Activated CD8-positive, alpha-beta memory T cell treated with anti-CD3 and anti-CD28 coated beads for 48 hours (primary cell): ENCODE measurements around the gene NBEA.

Source experiments
- DNase-seq, 3 experiments: peaks; one replicate each; pipeline ENCODE4 v3.0.0-alpha.2; 2020; ENCODE audit warnings: low read depth in 2 of 3, low spot score in 2 of 3

Gene NBEA

DNA sequence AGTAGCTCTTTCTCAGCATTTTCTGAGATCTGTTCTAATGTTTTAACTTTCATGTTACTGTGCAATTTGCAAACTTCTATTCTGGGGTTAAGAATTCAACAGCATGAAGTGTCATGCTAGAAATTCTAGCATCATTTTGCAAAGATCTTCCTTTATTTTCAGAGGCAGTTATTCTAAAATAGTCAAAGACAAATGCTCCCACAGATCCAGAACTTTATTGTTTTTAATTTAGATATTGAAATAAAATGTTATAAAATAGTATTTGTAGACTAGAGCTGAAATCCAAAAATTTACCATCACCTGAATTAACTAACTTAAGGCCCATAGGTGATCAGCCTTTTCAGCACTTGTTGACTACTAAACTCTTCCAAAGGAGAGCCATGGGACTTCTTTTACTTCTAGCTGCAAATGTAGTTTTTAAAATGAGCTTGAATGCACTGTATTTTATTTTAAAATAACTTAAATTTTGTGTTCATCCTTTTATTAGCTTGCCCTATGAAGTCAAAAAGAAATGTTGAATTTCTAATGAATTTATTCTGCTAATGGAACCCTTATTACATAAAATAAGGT, 531.2 kb downstream of the NBEA start:
- no peak for DNase-seq

DNA sequence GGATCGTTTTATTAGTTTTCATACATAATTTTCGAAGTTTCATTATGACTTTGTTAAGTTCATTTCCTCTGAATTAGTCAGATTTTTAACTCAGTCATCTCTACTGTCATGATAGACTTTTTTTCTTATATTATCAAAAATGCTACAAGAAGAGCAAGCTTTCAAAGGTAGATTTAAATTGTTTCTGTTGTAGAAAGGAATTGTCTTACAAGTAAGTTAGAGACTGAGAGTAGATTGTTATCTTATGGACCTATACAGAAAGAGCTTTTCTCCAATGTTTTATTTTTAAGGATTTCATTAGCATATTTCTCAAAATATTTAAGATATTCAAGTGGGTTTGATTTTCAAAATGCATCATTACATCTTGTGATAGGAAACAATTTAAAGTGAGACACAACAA, 531.7 kb downstream of the NBEA start:
- DNase-seq, result no peak

DNA sequence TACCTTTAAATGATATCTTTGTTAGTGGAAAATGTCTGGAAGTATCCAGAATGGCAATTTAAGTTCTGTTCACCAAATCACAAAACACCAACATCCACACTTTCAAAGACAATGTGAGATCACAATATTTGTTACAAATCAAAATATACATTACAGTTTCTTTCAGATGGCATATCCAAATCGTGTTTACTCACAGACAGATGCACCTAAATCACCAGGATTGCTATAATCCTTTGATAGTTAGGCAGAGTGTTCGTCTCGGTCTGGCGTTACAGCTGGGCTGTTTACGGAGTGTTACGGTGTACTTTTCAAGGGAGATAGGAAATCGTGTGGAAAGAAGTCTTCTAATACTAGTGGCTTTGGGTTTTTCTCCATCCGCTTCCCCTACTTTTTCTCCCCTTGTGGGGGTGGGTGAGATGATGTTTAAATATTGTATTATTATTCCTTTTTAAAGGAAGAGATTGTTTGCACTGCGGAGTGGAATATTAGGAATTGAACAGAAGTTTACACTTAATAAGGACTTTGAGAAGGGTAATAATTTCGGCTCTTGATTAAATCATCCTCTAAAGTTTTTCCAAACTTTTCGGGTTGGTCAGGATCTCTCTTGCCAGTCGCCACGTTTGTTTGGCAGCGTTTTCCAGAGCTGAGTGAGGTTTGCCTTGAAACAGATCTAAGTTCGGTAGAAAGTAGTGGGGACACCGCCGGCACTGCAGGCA, 532.6 kb downstream of the NBEA start:
- DNase-seq, result no peak

DNA sequence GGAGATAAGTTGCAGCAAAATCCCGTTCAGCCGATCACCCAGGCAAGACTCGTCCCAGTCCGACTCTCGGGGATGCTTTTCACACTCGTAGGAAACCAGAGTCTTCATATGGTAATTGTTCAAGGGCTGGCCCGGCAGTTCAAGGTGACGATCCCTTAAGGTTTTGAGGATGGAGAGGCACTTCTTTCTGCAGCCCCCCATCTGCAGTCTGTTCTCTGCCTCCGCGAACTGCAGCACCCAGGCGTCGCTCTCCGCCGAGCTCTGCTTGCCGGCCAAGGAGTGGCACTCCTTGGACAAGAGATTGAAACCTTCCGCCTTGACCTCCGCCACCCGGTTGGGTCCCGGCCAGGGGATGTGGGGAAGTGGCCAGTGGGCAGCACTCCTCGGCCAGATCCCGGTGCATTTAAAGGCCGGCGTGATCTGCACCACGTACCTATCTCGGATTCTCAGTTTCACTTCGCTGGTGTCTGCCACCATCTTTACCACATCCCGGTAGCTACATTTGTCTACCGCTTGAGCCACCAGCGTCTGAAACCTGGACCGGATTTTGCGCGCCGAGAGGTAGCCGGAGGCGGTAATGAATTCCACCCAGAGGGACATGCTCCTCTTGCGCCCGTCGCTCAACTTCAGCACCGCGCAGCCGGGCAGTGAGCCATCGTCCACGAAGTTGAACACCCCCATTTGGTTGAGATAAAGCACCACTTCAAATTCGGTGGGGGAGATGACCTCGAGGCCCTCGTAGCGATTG, 533.3 kb downstream of the NBEA start:
- no peak for DNase-seq

DNA sequence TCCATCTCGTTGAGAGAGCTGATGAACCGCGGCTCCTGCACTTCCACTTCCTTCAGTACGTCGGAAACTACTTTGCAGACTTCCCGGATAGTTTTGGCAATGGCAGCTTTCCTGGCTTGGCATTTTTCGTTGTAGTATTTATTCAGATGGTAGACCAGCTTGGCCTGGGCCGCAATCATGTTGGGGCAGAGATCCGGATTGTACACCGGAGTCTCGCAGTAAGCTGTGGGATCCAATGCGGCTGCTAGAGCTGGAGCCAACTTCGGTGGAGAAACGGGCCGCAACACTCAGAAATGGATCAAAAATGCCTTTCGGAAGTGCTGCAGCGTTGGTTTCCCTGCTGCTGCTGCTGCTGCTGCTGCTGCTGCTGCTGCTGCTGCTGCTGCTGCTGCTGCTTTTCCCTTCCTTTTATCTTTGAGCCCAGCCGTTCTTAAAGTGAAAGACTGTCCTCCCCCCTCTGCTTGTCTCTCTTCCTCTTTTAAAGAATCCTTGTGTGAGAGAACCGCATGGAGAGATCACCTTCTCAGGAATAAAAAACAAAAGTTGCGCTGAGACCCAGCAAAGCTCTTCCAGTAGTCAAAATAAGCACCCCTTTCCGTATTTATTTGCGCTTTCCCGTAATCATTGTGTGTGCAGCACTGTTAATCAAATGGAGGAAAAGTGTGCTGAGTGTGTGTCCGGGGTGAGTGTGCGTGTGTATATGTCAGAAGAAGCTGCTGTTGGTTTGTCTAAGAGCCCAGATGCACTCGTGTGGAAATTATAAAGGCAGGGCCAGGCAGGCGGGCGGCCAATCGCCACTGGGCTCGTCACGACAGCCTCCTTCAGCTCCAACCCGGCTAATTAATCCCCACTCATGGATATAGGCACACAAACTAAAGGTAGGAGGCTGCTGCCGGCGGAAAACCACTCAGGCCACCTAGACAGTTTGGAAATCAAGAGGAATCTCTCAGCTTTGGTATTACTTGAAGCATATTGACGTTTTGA, 534.2 kb downstream of the NBEA start, which contains the start of gene MAB21L1:
TSS of gene MAB21L1 (minus strand) at position 730 of the 984 bp plus-strand sequence. CDS start at position 179, 551 bp downstream.
- no peak for DNase-seq

DNA sequence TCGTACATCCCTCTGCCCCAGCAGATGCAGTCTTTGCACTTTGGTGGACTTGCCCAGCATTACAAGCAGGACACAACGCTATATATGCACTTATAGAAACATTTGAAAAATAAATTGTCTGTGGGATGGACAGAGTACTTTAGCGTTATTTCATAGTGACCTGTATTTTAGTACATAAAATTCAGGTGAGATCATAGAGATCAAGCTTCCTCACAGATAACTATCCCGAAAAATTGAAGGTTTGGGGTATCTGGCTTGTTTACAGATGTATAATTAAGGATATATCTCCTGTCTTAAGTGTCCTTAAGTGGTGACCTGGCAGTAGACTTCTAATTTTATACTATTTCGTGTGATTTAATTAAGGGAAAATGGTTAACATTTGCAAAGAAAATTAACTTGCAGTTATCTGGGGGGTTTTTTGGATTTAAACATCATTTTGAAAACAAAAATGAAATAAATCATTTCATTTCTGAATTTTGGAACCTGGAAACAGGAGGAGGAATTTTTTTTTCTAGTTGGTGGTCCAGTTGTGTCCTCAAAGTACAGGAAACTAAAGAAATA, 535.4 kb downstream of the NBEA start:
- DNase-seq, result no peak

- no peak for DNase-seq
Measured at GRCh38 chr13:35478271-35479037, 536.4 kb downstream of the NBEA start.

DNA sequence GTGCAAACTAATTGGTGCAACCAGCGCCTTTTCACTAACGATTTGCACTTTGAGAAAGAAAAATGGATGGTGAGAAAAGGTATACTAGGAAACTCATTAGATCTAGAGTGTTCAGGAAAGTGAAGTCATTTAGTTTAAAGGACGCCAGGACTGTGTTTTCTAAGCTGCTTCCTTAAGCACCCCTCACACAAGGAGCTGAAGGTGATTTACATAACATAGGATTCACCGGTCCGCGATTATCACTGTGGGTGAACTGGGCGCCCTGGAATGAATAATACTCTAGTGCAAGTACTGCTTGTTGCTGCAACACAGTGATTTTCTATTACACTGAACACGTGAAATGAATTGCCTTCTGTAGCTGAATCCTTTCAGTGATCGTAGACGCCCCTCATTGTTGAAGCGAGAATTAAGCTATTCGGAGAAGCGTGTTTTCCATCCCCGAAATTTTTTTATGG, 537.0 kb downstream of the NBEA start:
- DNase-seq, result no peak

DNA sequence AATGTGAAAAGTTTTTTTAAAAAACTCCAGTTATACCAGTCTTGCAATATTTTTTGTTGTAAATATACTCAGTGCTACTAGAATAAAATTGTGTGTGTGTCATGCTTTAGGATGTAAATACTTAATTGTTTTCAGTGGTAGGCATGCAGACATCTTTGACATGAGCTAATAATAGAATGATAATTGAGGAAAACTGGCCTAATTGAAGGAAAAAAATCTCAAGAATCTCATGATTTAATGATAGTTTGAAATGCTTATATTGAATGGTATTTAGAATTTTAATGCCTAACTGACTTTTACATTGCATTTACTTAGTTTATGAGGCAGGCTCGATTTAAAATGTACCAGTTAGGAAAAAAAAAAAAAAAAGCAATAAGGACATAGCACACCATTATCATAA, 537.6 kb downstream of the NBEA start:
- DNase-seq, result no peak

DNA sequence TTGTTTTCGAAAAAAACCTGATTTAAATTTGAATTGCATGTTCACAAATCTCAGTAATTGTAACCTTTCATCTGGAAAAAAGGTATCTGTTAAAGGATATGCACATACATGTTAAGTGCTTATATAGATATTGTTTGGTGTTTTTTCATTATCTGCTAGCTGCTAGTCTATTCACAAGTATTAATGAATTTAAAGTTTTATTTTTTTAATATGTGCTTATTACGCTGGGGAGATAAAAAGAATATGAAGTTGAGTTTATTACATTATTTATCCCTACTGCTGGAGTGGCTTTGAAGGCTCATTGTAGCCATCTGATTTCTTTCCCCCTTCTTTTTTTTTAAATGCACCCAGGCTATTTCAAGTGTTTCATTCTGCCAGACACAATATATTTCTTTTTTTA, 538.3 kb downstream of the NBEA start:
- DNase-seq, result no peak

DNA sequence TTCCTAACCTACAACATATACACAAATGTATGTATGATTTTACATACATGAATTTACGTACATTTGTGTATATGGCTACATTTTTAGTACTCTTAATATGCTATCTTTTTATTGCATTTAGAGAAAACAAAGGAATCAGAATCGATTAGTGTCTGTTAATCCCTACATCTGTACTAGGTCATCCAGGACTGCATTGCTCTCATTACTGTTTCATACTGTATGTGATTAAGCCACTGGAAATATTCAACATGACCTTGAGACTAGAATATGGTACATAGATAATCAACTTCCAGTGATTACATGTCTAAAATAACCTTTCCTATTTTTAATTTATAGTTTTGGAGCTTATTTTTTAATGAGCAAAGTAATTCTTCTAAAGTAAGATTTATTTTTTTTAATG, 539.7 kb downstream of the NBEA start:
- no peak for DNase-seq

- DNase-seq, result no peak
Measured at GRCh38 chr13:35482527-35482926, 540.5 kb downstream of the NBEA start.

- DNase-seq, result no peak
Measured at GRCh38 chr13:35483761-35484160, 541.7 kb downstream of the NBEA start.

GRCh38 chr13:35484384-35484783, 542.3 kb downstream of the NBEA start:
- DNase-seq, result no peak

GRCh38 chr13:35485424-35485823, 543.4 kb downstream of the NBEA start:
- DNase-seq, result no peak

- no peak for DNase-seq
Measured at GRCh38 chr13:35489050-35489449, 547.0 kb downstream of the NBEA start.

GRCh38 chr13:35496006-35496405, 553.9 kb downstream of the NBEA start:
- no peak for DNase-seq

- DNase-seq, result no peak
Measured at GRCh38 chr13:35496761-35497386, 554.8 kb downstream of the NBEA start.

DNA sequence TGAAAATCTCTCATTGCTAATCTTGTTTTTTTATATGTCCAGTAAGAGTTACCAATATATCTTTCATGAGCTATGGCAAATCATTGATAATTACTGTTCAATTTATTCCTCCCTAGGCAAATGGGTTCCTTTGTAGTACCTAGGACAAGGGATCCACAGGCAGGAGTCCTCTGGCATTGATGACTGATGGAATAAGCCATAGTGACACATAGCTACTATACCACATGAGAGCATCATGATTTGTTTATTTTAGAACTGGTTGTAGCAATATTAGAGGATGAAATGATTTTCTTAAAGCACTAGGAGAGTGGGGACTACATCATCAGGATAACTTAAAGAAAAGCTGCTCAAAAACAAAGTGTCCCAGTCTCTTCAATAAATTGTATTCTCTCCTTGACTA, 556.2 kb downstream of the NBEA start:
- DNase-seq, result no peak
